SK-N-MC (cell line): Measurements from ENCODE around the gene MGAT5B.

Source experiments
- EZH2 ChIP-seq: fragments of 200-600 bp; sonication (generic); IDR thresholded peaks from one replicate; pipeline ENCODE4 v1.6.1; 2017; ENCODE audit warnings: antibody characterized with exemption
- FOXP2 ChIP-seq: optimal IDR thresholded peaks from 2 replicates; pipeline ENCODE3; 2011; ENCODE audit warnings: mild to moderate bottlenecking, moderate library complexity; ENCODE audit not compliant: insufficient read depth; ENCODE audit errors: extremely low read length, control extremely low read depth
- POLR2AphosphoS5 ChIP-seq: IDR thresholded peaks from 2 replicates; pipeline ENCODE4 v1.6.1; 2012; ENCODE audit warnings: mild to moderate bottlenecking, low read depth, low read length, borderline replicate concordance

GRCh38 chr17:76914937-76915336 is 46.7 kb downstream of the MGAT5B start:
- no peak for TF ChIP-seq EZH2
- TF ChIP-seq POLR2AphosphoS5: no peak
- no peak for TF ChIP-seq FOXP2
